Hematopoietic multipotent progenitor cell treated with erythropoietin and hydrocortisone succinate and interleukin-3 and kit ligand, for 4 days (in vitro differentiated cells): ENCODE data around the gene SAA4.
A peak's percentile ranks its signal among the peaks of the same experiment; 100 is the strongest.
"Not testable (repeated sequence)": the region's sequence is repeated elsewhere in the genome, so short reads cannot be mapped to it uniquely, and the experiment has no call there.

Source experiments
- DNase-seq: peaks from one replicate; pipeline ENCODE4 v3.0.0-alpha.2; 2015

SAA4 gene, protein sequence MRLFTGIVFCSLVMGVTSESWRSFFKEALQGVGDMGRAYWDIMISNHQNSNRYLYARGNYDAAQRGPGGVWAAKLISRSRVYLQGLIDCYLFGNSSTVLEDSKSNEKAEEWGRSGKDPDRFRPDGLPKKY

GRCh38 chr11:18236664-18237356 is at the start of gene SAA4:
Gene SAA4, minus strand, starts transcription at chr11:18236802. Its CDS starts 876 bp downstream, at chr11:18235926.
- no peak for DNase-seq

GRCh38 chr11:18285841-18286240 is 49.2 kb upstream of the SAA4 start:
- no peak for DNase-seq

GRCh38 chr11:18282626-18283025 is 46.0 kb upstream of the SAA4 start:
- DNase-seq: no peak

GRCh38 chr11:18280438-18281045 is 43.9 kb upstream of the SAA4 start:
- no peak for DNase-seq

DNA sequence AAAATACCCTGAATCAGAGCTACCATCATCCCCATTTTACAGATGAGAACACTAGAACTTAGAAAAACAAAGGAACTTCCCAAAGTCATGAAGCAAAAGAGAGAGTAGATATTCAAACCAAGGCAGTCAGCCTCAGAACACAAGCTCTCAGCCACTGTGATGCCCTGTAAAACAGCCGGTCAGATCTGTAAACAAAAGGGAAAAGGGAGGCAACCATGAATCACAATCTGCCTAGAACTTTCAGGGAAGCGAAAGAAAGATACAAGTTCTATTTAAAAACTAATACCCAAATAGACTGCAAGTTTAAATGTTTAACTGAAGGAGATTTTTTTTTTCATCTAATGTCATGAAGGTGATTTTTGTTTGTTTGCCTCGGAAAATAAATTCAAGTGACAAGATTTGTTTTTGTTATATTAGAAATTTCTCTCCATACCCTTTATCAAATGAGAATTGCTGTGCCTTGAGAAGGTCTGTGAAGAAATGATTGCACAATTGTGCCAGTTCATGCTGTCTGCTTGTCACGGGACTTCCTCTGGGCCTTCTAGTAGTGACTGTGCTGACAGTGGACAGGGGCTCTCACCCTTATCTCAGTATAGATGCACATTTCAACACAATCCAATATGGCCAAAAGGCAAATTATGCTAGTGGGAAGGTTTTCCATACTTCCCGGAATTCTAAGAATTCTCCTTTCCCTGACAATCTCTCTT is 41.1 kb upstream of the SAA4 start:
- peak; percentile 73 for DNase-seq

DNA sequence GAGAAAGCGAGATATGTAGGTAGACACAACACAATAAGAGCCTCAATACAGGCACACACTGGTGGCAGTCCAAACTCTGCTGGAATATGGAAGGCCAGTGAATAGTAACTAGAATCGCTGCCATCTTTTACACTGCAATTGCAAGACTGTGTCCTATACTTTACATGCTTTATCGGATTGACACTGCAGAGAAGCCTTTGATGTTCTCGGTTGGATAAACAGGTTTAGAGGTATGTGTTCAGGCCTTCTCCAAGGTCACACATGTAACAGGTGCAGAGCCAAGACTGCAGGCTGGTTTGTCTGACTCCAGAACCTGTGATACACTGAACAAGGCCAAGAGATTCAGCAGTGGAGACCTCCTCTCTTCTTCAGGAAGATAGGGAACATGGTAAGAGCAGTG is 34.6 kb upstream of the SAA4 start:
- DNase-seq: no peak

DNA sequence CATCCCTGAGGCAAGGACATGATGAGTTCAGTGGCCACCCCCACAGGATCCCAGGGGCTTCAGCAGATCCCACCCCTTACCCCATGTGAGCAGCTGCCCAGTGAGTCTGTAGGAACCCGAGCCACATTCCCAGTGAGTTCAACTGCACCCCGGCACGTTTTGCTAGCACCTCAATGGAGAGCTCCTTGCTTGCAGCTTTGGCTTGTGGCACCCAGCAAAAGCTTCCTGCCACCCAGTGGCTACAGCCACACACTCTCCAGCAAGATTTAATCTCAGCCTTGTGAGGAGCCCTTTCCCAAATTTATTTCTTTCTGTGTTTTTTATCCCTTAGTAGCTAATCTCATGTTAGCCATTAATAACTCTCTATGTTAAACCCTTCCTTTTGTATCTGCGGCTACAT is 33.5 kb upstream of the SAA4 start:
- DNase-seq: no peak

- not testable (repeated sequence) for DNase-seq
These were observed 32.6 kb upstream of the SAA4 start for GRCh38 chr11:18269252-18269651.

DNA sequence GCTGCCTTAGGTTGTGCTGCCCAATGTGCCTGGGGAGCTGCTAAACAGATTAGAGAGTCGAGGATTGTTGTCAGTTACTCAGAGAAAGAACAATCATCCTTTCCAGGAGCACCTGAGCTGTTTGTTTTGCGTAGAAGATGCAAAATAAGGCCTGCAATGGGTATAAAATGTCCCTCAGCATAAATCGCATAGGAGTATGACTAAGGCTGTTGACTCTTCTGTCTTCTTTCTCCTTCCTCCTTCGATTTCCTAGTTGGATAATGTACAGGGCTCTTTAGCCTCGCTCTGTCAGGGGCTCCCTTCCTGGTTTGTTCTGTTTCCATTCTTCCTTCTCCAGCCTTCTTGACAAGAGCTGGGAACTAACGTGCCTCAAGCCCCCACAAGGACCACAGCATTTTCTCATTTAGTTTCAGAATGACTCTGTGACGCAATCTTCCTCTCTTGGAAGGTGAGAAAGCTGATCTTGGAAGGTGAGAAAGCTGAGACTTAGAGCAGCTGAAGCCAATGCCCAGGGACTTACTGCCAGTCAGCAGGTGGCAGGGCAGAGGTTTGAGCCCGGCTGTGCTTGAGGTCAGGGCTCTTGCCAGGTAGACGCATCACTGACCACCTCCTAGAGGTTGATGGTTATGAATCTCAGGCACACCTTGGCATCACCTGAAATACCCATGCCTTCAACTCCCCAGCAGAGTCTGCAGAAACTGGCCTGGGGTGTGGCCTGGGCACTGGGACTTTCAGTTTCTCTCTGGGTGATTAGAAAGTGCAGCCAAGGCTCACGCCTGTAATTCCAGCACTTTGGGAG is 30.9 kb upstream of the SAA4 start:
- DNase-seq: not testable (repeated sequence)

DNA sequence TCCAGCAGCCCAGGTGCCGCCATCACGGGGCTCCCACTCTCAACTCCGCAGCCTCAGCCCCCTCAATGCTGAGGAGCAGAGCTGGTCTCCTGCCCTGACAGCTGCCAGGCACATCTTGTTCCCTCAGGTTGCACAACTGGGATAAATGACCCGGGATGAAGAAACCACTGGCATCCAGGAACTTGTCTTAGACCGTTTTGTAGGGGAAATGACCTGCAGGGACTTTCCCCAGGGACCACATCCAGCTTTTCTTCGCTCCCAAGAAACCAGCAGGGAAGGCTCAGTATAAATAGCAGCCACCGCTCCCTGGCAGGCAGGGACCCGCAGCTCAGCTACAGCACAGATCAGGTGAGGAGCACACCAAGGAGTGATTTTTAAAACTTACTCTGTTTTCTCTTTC is 29.3 kb upstream of the SAA4 start, which contains the start of gene SAA1:
Gene SAA1, plus strand, starts transcription at position 316 of the 400 bp plus-strand sequence. CDS start 624 bp downstream, outside the sequence.
- no peak for DNase-seq

DNA sequence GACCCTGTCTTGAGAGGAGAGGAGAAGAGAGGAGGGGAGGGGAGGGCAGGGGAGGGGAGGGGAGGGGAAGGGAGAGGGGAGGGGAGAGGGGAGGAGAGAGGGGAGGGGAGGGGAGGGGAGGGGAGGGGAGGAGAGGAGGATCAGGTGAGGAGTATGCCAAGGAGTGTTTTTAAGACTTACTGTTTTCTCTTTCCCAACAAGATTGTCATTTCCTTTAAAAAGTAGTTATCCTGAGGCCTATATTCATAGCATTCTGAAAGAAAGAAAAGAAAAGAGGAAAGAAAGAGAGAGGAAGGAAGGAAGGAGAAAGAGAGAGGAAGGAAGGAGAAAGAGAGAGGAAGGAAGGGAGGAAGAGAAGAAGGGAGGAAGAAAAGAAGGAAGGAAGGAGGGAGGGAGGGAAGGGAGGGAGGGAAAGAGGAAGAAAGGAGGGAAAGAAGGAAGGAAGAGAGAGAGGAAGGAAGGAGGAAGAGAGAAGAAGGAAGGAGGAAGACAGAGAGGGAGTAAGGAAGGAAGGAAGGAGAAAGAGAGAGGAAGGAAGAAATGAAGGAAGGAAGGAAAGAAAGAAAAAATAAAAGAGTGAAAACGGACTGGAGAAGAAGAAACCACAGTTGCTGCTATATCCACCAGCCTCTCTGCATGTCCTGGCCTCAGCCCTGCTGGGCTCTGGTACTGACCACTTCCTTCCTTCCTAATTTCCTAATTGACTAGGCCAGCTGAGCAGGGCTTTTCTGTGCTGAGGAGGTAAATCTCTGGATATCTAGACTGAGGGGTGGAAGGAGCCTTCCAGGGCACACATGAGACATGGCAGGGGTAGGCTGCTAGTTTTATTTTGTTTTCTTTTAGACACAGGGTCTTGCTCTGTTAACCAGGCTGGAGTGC is 28.3 kb upstream of the SAA4 start:
- no peak for DNase-seq

DNA sequence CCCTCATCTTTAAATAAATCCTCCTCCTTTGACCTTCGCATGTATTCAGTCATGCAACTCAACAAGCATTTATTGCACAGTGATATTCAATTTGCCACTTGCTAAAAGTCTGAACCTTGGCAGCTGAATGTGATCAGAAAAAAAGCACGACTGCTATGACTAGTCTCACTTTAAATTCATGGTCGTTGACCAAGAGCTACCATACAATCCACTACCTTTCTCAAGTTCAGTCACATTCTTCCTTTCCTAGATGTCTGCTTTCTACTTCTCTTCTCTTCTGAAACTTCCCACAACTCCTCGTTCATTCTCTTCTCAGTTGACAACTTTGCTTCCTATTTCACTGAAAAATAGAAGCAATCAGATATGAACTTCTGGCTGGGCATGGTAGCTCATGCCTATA is 27.4 kb upstream of the SAA4 start:
- no peak for DNase-seq

- not testable (repeated sequence) for DNase-seq
These were observed 26.2 kb upstream of the SAA4 start for GRCh38 chr11:18262681-18263350.

DNA sequence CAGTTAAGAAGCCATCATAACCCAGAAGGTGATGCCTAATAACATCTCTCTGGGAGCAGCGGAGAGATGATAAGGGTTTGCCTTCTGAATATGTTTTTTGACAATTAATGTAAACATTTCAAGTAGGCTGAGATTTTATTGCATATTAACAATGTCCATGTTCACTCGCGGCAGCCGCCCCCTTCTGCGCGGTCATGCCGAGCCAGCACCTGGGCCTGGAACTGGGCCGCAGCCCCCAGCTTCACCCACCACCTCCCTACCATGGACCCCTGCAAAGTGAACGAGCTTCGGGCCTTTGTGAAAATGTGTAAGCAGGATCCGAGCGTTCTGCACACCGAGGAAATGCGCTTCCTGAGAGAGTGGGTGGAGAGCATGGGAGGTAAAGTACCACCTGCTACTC is 25.1 kb upstream of the SAA4 start:
- no peak for DNase-seq

DNA sequence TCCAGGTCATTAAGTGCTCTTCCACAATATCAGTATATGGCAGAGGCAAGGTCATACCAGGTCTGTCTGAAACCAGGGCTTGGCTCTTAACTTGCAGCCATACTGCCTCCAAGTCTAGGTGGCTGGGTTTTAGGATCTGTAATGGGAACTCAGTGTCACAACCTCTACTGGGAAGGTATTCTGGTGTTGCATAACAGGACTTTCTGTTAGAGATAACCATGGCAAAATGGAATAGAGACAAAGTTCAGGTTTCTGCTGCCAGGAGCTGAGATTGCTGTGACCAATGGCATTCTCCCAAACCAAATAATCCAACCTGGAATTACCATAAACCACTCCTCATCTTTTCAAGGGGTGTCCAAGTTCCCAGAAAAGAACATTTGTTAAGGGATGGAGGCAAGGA is 22.7 kb upstream of the SAA4 start:
- no peak for DNase-seq

DNA sequence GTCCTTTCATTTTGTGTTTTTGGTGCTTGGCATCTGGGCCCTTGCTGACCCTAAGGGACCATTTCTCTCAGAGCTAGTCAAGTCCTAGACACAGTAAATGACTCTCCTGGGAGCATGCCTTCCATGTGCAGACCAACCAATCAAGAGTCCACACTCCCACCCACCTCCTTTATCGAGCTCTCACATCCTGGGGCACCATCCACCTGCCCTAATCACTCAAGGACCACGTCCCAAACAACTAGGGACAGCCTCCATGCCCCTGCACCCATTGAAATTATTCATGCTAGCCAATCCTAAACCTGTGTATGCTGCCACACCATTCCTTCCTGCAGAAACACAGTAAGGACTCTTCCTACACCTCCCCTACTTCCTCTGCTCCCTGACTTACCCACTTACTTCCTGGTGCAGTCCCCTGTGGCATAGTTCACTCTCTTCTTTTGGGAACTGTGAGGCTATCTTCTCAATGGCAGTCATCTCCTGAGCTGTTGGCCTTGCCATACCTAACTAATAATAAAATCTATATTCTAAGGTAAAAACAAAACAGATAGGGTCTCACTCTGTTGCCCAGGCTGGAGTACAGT is 18.3 kb upstream of the SAA4 start:
- no peak for DNase-seq

GRCh38 chr11:18253778-18254338 is 17.3 kb upstream of the SAA4 start:
- DNase-seq: no peak

- DNase-seq: peak; percentile 50
These were observed 16.6 kb upstream of the SAA4 start for GRCh38 chr11:18253233-18253632.

GRCh38 chr11:18248561-18248960 is 12.0 kb upstream of the SAA4 start, which contains the start of gene SAA2:
Gene SAA2, minus strand, starts transcription at chr11:18248668. Its CDS starts 657 bp downstream, at chr11:18248011.
- no peak for DNase-seq

GRCh38 chr11:18247191-18247581 is 10.6 kb upstream of the SAA4 start:
- DNase-seq: not testable (repeated sequence)
